COLO829 (cell line): Measurements from ENCODE around the gene AMMECR1L.
"Not testable (repeated sequence)": the region's sequence is repeated elsewhere in the genome, so short reads cannot be mapped to it uniquely, and the experiment has no call there.

Source experiments
- DNase-seq: peaks from one replicate; pipeline ENCODE4 v3.0.0; 2012; ENCODE audit warnings: low spot score

The AMMECR1L gene

DNA sequence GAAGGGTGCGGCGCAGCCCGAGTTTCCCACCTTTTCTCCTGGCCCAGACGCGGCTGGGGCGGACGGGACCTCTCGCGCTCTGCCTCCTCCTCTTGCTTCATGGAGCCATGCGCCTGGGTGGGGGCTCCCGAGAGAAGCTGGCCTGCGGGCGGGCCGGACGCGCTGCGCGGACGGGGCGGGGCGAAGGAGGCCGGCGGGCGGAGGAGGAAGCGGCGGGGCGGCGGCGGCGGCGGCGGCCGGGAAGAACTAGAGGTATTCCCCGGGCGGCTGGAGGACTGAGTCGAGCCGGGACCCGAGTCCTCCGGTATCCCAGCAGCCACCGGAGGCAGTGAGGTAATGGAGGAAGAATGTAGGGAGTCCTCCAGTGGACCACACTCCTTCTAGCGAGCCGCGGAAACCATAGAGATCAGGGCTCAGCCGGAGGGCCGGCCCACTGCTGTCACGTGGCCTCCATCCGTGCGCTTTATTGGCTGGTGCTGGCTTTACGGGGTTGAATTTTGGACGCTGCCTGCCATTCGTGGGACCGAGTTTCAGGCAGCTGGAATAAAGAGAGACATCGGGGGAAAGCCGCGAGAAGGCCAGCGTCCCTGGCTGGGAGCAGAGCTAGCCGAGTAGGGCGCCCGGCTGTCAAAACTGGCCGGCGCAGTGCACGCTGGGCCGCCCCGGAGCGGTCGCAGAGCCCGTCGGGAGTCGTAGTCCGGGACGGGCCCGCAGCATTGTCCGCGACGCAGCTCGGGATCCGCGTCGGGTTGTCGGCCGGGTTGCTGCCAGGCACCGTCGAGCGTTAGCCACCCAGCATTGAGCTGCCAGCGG lies at the start of gene AMMECR1L:
Gene AMMECR1L, minus strand, starts transcription at position 177 of the 813 bp plus-strand sequence. CDS start 11,722 bp downstream, outside the sequence.
- not testable (repeated sequence) for DNase-seq

DNA sequence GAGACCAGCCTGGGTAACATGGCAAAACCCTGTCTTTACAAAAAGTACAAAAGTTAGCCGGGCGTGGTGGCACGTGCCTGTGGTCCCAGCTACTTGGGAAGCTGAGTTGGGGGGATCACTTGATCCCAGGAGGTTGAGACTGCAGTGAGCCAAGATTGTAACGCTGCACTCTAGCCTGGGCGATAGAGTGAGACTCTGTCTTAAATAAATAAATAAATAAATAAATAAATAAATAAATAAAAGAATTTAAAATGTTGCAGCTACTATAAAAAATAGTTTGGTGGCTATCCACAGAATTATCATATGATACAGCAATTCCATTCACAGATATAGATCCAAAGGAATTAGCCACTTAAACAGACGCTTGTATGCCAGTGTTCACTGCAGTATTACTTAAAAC lies 49.6 kb upstream of the AMMECR1L start:
- no peak for DNase-seq

DNA sequence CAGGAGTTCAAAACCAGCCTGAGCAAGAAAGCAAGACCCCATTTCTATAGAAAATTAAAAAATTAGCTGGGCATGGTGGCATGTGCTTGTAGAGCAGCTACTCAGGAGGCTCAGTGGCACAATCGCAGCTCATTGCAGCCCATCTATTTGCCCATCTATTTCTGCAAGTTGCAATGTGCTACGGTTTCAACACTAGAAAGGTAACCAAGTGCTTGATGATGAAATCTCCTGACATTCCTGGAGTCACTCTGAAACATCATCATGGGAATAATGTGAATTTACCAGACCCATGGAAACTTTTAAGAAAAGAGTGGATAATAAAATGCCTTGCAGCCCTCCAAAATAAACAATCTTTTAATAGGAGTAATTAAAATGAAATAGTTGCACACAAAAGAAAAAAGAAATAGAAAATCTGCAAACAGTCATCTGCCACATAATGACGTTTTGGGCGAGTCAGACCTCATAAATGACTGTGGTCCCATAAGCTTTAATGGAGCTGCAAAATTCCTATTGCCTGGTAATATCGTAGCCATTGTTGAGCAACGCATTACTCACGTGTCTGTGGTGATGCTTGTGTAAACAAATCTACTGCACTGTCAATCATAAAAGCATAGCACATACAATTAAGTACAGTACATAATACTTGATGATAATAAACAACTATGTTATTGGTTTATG lies 46.6 kb upstream of the AMMECR1L start:
- no peak for DNase-seq

DNA sequence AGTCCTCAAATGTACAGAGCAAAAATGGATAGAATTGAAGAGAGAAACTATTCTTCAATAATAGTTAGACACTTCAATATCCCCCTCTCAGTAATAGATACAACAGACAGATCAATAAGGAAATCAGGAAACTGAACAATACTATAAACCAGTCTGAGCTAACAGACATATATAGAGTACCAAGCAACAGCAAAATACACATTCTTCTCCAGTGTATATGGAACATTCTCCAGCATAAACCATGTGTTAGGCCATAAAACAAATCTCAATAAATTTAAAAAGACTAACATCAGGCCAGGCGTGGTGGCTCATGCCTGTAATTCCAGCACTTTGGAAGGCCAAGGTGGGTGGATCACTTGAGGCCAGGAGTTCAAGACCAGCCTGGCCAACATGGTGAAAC lies 43.7 kb upstream of the AMMECR1L start:
- no peak for DNase-seq

DNA sequence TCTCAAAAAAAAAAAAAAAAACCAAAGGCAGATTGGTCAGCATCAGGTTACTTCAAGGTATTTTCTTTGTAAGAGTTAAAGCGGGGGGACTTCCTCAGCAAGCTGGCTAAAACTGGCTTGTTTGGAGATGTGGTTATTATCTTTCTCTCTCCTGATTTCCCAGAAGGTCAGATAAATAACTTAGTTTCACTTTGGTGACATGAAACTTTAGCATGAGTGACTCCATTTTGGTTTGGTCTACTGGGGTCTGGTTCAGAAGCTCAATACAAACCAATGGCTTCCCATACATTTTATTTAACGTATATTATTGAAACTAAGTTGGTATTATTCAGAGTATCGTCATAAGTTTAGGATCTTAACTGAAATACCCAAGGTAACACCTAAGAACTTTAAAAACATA lies 41.6 kb upstream of the AMMECR1L start:
- no peak for DNase-seq

DNA sequence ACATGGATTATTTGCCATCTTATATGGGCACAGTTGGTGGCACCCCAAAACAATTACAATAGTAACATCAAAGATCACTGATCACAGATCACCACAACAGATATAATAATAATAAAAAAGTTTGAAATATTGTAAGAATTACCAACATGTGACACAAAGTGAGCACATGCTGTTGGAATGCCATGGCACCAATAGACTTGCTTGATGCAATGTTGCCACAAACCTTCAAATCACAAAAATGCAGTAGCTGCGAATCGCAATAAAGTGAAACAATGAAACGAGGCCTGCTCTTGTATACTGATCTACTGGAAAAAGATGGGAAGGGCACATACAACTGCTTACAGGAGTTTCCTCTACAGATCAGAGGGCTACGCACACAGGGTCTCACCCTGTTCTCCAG lies 32.2 kb upstream of the AMMECR1L start:
- no peak for DNase-seq

DNA sequence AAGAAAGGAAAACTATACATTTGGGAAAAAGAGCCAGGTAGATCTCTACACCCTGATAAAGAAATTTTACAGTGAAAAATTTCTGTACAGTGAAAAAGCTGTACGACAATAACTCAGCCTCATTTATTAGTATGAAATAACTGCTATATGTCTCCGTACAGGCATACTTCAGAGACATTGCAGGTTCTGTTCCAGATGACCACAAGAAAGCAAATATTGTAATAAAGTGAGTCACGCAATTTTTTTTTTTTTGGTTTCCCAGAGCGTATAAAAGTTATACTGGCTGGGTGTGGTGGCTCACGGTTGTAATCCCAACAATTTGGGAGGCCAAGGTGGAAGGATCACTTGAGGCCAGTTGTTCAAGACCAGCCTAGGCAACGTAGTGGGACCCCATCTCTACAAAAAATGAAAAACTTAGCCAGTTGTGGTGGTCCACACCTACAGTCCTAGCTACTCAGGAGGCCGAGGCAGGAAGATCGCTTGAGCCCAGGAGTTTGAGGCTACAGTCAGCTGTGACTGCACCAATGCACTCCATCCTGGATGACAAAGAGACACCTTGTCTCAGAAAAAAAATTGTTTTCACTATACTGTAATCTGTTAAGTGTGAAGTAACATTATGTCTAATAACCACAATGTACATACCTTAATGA lies 28.2 kb upstream of the AMMECR1L start:
- DNase-seq = no peak

DNA sequence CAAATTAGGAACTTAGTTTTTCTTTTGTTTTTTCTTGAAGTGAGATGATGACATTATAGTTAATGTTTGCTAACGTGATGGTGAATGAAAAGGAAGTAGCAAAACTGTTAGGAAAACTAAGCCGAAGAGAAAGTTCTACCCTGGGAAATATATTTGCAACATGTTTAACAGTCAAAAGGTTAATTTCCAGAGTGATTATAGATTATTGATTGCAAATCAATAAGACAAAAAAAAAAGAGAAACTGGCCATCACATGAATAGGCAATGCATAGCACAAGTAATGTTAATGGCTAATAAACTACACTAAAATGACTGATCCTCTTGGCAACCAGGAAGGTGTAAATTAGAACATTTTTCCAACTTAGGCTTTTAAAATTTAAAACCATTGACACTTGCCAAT lies 26.0 kb upstream of the AMMECR1L start:
- DNase-seq = no peak

DNA sequence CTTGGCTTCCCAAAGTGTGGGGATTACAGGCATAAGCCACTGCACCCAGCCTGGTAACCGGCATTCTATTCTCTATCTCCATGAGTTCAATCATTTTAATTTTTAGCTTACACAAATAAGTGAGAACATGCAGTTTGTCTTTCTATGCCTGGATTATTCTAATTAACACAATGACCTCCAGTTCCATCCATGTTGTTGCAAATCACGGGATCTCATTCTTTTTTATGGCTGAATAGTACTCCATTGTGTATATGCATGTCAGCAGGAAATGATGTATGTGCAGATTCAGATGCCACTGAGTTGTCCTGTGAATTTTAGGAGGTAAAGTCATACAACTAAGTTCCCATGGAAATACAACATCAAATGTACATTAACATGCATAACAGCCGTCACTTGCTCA lies 24.7 kb upstream of the AMMECR1L start:
- no peak for DNase-seq

DNA sequence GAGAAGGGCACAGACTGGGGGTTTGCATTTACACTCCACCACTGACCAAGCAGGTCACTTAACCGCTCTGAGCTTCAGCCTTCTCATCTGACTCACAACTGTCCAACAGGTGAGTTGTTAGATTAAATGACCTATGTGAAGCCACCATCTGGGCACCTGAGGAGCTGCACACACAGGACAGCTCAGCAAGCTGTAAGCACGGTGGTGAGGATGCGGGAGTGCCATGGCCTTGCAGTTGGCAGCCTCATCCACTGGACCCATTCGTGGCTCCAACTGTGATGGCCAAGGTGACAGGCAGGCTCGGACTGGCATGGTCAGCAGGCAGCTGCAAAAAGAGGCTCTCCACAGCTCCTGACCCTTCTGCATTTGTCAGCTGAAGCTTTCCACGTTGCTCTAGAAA lies 23.3 kb upstream of the AMMECR1L start:
- DNase-seq = no peak

DNA sequence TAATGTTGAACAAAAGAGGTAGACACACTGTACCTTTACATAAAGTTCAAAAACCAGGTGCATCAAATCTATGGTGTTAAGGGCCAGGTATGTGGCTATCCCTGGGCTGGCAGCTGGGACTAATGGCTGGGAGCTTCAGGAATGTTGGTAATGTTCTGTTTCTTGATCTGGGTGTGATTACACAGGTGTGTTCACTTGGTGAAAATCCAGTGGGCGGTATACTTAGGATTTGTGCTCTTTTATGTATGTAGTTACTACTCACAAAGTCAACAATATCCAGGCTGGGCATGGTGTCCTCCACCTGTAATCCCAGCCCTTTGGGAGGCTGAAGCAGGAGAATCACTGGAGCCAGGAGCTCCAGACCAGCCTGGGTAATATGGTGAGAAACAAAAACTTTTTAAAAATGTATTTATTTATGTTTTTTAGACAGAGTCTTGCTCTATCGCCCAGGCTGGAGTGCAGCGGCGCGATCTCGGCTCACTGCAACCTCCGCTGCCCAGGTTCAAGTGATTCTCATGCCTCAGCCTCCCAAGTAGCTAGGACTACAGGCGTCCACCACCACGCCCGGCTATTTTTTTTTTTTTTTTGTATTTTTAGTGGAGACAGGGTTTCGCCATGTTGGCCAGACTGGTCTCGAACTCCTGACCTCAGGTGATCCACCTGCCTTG lies 22.1 kb upstream of the AMMECR1L start:
- not testable (repeated sequence) for DNase-seq

DNA sequence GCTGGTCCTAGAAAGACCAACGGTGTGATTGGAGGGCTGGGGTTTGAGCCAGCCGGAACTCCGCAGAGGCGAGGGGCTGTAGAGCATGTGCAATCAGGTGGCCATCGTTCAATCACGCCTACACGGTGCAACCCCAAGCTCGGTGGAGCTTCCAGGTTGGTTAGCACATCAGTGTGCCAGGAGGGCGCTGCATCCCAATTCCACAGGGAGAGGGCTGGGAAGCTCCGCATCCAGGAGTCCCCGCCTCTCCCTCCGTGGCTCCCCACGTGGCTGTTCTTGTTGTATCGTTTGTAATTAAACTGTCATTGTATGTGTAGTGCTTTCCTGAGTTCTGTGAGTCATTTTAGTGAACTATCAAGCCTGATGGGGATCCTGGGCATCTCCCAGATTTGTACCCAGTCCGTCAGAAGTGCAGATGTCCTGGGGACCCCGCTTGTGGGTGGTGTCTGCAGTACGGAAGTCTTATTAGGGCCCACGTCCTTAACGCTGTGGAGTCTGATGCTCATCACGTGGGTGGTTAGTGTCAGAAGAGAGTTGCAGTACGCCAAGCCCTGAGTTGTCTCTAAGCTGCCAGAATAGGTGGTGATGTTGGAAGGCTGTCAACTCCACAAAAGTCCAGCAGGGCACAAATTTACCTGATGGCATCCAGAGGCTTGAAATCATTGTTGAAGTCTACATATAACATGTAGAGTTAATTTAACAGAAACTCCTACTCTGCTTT lies 20.6 kb upstream of the AMMECR1L start:
- DNase-seq = no peak

DNA sequence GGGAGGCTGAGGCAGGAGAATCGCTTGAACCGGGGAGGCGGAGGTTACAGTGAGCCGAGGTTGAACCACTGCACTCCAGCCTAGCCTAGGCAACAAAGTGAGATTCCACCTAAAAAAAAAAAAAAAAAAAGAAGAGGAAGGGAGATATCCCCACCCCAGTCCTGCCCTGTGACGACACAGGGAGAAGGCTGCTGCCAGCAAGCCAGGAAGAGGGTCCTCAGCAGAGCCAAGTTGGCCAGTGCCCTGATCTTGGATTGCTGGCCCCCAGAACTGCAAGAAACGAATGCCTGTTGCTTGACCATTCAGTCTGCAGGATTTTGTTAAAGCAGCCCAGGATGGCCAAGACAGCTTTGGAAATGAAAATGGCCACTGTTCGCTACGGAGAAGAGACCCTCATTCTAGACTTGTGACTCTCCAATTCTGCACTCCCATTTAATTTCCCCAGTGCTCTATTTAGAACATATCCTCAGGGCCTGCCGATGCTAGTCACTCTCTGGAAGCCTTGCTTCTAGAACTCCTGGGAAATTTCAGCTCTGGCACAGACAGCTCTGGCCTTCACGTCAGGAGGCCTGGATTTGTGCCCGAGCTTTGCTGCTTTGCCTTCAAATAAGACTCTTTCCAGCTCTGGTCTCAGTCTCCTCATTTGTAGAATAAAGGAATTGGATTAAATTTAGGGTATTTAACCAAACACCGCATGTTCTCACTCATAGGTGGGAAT lies 15.7 kb upstream of the AMMECR1L start:
- DNase-seq = no peak

DNA sequence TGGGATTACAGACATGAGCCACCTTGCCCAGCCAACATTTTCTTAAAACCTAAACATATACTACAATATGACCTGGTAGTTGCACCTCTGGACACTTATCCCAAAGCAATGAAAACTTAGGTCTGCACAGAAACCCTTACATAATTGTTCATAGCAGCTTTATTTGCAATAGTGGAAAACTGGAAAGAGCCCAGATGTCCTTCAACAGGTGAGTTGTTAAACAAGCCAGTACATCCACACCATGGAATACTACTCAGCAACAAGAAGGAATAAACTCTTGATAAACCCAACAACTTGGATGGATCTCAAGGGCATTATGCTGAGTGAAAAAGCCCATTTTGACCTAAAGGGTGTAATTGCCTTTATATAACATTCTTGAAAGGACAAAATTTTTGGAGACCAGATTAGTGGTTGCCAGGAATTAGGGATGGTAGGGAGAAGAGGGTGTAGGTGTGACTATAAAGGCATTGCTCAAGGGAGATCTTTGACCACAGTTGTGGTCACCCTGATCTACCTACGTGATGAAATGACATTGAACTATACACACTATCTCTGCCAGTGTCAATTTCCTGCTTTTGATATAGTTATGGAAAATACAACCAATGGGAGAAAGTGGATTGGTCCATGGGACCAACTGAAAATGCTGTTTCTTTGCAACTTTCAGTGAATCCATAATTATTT lies 11.9 kb upstream of the AMMECR1L start:
- DNase-seq = no peak

DNA sequence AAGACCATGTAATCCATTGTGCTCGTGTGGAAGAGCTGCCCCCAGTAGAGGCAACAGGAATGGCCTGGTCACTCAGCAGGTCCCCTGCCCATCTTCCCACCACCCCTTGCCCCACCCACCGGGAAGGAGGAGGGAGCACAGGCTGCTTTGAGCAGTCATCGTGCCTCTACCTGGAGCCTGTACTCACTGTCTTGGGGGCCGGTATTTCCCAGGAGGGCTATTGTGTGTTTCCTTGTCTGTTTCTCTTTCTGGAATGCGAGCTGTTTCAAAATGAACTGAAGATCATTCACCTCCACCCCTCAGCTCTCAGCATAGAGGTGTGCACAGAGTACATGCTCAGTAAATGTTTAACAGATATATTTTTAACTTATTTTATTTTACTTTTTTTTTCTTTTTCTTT lies 7.7 kb upstream of the AMMECR1L start:
- DNase-seq = no peak

DNA sequence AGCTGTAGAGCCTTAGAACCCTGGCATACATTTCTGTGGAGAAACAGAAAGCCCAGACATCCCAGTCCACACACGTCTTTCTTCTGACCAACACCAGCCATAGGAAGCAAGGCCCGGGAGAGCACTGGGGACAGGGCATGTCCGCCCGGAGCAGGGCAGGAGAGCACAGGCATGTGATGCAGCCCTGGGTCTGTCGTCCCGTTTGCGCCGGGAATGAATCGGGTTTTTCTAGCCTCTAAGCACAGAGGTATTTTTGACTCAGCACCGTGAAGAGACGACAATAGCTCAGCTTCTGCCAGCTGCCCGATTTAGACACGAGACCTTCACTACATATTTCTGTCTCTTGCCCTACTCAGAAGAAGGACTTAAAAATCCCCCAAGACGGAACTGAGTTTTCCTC lies 7.3 kb upstream of the AMMECR1L start:
- no peak for DNase-seq

DNA sequence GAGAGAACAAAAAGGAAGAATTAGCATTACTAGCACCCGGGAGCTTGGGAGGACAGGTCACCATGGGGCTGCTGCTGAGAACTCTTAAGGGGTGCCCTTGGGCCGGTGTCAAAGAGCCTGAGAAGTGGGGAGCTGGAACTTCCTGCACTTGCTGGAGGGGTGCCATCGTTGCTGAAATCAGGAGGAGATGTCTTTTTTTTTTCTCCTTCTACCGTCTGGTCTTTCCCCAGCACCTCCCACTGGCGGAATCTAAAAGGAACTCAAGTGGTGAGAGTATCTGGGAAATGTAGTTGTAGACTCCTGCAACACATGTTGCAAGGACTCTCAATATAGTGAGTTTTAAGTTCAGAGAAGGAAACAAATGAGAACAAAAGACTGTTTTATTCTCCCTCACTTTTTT lies 6.1 kb upstream of the AMMECR1L start:
- no peak for DNase-seq

DNA sequence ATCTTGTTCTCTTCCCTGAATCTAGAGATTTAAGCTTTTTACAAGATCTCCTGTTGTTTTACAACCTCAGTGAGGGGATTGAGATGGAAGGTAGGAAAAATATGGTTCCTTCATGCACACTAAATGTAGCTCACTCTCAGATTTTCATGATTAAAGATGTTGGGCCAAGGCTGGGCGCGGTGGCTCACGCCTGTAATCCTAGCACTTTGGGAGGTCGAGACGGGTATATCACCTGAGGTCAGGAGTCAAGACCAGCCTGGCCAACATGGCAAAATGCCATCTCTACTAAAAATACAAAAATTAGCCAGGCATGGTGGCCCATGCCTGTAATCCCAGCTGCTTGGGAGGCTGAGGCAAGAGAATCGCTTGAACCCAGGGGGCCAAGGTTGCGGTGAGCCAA lies 5.0 kb upstream of the AMMECR1L start:
- not testable (repeated sequence) for DNase-seq

DNA sequence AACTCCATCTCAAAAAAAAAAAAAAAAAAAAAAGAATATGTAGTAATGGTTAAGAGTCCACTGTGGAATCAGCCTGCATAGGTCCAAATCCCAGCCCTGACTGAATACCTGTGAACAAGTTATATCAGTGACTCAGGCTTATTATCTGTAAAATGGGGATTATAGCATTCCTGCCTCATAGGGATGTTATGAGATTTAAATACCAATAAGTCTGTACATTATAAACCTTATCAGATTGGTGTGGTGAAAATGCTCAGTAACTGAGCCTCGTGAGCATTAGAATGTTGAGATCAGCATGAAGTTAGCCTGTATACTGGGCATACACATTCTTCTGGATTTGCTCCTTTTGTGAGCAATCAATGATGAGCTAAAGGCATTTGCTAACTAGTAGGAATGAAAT lies 3.0 kb upstream of the AMMECR1L start:
- no peak for DNase-seq

DNA sequence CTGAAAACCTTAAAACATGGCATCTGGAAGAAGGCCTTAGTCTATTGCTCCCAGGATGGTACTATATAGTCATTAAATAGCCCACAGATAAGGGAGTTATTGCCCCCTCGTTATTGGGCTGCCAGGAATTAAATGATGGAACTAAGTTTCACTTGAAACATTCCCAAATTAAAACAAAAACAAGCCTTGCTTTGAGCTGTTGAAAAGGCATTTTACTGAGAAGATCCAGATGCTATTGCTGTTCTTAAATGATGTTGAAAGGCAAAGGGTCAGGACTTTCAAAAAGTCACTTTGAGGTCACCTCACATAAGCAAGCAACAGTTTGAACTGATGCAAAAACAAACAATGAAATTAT lies 2.0 kb upstream of the AMMECR1L start:
- DNase-seq = no peak
